ENCODE data around the gene NRGN.
"Not testable (repeated sequence)": the region's sequence is repeated elsewhere in the genome, so short reads cannot be mapped to it uniquely, and the experiment has no call there.

Gene NRGN

DNA sequence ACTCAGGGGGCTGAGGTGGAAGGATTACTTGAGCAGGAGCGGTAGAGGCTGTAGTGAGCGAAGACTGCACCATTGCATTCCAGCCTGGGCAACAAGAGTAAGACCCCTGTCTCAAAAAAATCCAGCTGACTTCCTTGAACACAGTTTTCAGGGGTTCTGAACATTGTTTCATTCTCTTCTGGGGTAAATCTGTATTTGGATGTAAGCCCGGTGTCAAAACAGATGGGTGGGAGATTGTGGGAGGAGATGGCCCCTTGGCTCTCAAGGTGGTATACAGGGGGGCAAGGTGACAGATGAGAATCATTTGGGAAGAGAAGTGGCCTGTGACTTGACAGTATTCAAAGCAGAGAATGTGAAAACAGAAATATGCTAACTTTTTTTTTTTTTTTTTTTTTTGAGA, 17.6 kb downstream of the NRGN start:
- DNase-seq (ENCODE audit: low read depth in 3 of 3), result no peak

DNA sequence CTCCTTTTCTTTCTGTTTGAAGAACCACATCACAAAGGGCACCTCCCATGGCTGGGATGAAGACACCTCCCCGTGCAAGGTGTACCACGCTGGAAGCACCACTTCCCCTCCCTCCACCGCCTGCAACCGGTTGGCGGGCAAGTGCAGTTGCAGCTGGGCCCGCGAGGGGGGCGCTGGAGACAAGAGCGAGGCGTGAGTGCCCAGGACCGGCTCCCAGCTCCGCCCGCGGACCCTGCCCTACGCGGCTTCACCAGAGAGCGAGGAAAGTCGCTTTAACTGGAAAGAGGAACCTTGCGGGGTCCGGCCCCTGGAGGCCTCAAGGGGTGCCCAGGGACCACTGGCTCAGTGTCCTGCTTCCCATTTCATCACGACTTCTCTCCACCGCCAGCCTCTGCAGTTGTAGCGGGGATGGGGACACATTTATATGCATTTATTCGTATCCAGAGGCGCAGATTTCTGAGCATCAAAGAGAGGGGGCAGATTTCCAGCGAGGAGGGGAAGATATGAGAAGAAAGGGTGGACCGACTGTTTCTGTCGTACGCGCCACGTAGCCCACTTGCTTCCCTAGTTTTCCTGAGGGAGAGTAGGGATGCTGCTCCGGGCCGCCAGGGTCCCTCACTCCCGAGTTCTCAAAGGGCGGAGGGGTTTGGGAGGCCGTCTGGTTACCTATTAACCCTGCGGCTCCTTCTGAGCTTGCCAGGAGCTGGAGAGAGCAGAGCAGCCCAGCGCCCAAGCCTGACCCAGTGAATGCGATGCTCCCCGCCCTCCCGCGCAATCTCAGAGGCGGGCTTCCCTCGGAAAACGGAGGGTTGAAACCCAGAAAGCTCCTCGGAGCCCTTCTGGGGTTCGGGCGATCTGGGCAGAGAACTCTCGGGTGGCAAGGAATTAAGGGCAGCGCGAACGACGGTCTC, 18.9 kb downstream of the NRGN start:
- peak; percentile 43 to 67 (median 56) for DNase-seq (ENCODE audit: low read depth in 3 of 3)

DNA sequence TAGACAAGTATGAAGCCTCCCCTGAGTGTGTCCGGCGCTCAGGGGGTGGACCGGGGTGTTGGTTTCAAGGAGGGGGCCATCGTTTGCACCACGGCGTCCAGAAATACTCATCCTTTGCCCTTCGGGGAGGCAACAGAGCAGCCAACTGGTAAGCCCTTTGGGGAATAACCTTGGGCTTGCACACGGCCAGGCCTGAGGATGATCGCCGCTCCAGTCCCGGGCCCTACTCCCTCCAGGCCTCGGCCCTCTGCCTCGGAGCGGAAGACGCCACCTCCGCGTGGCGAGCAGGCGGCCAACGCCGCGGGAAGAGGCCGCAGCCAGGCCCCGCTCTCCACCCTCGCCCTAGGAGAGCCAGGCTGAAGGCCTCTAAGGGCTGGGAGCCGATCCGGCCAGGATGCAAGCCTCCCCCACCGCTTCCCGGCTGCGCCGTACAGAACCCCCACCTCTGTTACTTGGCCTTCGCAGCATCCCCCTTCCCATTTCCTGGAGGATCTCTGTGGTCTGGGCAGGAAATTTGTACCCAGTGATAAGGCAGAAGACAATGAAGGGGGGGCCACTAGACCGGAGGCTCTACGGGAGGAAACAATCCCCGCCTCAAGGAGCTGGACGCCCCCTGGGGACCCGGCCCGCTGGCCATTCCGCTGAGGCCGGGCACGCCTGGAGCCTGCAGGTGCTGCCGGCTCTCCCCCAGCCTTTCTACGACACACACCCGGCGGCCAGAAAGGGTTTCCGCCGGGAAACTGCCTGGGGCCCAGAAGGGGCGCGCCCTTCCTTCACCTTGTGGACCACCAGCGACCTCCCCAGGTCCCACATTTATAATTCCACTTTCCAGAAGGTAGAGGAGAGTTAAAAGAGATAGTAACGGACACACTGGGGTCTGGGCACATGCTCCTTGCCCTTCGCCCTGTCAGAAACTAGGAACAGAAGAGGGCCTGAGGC, 19.8 kb downstream of the NRGN start:
- DNase-seq (ENCODE audit: low read depth in 3 of 3), result no peak

DNA sequence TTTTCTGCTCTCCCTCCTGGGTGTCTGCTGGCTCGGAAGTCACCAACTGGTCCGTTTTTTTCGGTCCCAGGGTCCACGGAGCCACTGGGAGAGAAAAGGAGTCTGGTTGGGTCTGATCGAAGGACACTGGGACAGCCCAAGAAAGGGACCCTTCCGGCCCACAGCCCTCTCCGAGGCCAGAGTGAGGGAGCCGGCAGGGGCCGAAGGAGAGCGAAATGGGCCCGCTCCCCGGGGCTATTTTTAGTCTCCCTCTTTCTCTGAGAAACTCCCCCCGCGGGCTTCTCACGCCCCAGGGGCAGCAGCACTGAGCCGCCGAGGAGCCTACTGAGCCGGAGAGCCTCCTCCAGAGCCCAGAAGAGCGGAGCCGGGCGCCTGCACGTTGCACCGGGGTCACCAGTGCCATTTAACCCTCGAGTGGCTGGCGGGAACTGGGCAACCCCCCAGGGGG, 20.5 kb downstream of the NRGN start:
- no peak for DNase-seq (ENCODE audit: low read depth in 3 of 3)

DNA sequence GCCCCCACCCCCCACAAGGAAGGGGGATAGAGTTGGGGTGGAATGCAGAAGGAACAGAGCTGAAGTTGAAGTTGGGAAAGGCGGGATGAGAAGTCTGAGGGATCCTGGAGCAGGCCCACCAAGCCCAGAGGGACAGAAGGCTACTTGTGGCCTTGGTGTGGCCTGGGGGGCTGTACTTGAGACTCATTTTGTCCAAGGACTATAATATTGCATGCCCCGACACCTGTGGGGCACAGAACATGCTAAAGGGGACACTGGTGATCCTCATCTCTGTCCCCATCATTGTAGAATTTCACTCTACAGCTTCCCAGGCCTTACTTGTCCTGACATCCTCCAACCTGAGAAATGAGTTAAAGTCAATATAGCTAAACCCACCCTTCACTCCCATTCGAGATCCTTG, 21.1 kb downstream of the NRGN start:
- DNase-seq (ENCODE audit: low read depth in 3 of 3), result no peak

DNA sequence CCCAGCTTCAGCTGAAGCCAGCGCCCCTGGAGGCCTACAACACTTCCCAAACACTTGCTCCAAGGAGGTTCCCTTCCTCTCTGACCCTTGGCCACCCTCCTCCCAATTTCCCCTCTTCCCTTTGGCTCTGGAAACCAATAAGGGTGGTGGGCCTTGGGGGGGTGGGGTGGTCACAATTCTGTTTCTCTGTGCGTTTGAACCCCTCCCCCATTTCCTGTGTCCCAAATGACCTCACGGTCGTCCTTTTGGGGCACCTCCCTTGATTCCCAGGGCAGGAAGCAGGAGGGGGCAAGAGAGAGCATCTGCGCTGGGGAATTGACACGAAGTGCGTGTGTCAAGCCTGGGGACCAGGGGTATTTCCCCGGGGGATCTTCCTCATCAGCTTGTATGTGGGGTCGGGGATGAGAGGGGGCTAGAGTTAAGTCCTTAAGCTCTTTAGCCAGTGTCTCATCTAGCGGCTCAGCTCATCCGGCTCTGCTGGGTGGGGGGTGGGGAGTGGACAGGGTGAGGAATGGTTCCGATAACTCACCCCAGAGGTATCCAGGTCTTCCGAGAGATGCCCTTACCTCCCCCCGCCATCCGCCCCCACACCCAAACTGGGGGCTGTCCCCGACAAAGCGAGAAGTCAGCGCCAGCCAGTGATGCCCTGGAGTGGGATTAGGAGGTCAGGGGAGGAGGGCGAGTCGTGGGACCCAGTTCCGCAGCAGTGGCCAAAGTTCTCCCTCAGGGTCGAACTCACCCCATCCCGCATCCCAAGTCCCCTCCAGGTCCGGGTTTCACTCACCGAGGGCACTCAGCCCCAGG, 21.8 kb downstream of the NRGN start:
- DNase-seq (ENCODE audit: low read depth in 3 of 3), result no peak

- DNase-seq (ENCODE audit: low read depth in 3 of 3), result peak in 2 of 3 donors; percentile 34 to 59
Observed at GRCh38 chr11:124762105-124762623, 22.4 kb downstream of the NRGN start, which contains the start of gene ESAM. ESAM (minus strand) TSS chr11:124762290; CDS start chr11:124762154, 136 bp downstream.

- DNase-seq (ENCODE audit: low read depth in 3 of 3), result no peak
Observed at GRCh38 chr11:124762624-124763155, 22.9 kb downstream of the NRGN start.

DNA sequence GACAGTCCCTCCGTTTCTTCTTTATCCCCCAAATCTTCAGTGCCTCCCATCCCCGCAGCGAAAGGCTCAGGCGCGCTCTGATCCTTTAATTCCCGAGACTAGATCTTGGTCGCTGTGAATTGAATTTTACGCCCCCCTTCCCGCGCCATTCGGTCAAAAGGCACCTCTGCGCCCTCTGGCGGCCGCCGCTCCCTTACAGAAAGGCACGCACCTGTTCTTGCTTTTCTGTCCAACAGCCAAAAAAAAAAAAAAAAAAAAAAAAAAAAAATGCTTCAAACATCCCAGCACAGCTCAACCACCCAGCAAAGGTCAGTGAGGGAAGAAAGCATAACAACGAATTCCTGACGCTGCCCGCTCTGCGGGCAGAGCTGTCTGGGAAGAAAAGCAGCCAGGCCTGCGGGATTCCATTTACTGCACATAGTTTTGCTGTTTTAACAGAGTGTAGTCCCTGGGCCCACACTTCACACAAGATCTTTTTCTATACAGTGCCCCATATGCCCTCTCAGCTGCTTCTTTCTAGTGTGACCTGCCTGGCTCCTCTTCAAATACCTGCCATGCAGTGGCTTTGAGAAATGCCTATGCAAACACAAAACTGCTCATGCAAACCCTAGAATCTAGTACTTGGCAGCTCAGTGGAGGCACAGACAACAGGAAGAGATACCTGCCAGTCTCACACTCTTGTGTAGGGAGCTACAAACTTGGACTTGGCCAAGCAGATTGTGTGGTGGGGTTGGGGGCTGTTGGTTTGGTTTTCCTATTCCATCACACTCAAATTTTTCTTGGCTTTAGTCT, 23.6 kb downstream of the NRGN start:
- peak; percentile 65 to 80 (median 67) for DNase-seq (ENCODE audit: low read depth in 3 of 3)

DNA sequence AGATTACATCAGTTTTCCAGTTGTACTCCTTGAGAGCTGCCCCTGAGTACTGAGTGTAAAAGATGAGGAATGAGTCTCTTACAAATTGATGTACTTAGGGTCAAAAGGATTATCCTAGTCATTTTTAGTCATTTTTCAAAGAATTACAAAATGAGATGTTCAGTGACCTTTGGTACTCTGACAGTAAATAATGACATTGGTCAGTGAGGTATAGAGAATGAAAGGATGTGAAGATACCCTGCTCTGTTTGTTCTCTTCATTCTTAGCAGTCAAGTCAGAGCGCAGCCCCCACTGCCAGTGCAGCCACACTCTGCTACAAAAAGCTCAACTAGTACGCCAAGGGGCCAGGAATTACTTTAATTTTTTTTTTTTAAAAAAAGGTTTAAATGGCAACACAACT, 26.4 kb downstream of the NRGN start:
- DNase-seq (ENCODE audit: low read depth in 3 of 3), result no peak

DNA sequence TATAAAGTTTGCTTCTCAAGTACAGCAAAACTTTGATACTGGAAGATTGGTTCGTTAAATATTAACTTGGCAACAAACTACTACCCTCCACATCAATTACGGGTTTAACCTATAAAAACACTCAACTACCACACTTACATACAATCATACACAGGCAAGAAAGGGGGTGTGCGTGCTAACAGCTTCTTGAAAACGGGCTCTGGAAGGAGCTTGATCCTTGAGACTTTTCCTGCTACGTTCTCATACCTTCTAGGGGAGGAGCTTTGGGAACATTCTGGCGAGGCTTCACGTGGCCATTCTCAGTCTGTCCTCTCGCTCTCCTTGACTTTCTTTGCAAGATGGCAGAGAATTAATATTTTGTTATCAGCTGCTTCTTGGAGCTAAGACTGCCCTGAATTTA, 29.2 kb downstream of the NRGN start:
- DNase-seq (ENCODE audit: low read depth in 3 of 3), result no peak

DNA sequence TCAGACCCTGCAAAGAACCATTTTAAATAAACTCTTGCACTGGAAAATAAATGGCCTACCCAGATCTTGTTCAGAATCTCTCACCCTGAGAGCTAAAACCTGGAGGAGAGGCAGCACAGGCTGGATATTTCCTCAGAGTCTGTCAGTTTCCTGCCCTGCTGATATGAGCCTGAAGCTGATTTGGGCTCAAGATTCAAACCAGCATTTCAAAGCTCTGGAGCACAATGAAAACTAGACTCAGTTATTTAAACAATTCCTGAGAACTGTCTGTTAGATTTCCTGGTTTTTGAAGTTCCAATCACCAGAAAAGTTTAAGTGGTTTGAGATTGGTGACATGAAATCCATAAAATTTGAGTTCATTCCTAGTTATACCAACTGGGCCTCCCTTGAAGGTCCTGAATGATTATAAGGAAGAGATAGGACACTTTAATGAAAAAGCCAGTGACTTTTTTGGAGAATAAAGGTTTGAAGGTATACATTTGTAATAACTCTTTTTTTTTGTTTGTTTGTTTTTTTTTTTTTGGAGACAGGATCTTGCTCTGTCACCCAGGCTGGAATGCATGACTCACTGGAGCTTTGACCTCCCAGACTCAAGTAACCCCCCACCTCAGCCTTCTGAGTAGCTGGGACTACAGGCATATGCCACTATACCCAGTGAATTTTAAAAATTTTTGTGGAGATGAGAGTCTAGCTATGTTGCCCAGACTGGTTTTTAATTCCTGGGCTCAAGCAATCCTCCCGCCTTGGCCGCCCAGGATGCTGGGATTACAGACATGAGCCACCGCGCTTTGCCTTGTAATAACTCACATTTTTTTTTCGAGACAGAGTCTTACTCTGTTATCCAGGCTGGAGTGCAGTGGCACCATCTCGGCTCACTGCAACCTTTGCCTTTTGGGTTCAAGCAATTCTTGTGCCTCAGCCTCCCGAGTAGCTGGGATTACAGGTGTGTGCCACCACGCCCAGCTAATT, 30.3 kb downstream of the NRGN start:
- no peak for DNase-seq (ENCODE audit: low read depth in 3 of 3)

DNA sequence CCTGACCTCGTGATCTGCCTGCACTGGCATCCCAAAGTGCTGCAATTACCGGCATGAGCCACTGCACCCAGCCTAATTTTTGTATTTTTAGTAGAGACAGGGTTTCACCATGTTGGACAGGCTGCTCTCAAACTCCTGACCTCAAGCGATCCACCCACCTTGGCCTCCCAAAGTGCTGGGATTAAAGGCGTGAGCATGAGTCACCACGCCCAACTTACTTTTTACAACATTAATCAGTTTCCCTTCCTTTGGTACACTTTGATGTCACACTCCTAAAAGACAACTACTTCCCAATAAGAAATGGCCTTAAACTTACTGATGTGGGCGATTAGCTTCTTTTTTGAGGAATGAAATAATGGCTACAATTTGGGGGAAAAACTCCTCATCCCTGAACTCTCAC, 31.2 kb downstream of the NRGN start:
- not testable (repeated sequence) for DNase-seq (ENCODE audit: low read depth in 3 of 3)

- DNase-seq (ENCODE audit: low read depth in 3 of 3), result no peak
Observed at GRCh38 chr11:124776865-124777645, 37.3 kb downstream of the NRGN start.

GRCh38 chr11:124778281-124778680, 38.5 kb downstream of the NRGN start:
- no peak for DNase-seq (ENCODE audit: low read depth in 3 of 3)

DNA sequence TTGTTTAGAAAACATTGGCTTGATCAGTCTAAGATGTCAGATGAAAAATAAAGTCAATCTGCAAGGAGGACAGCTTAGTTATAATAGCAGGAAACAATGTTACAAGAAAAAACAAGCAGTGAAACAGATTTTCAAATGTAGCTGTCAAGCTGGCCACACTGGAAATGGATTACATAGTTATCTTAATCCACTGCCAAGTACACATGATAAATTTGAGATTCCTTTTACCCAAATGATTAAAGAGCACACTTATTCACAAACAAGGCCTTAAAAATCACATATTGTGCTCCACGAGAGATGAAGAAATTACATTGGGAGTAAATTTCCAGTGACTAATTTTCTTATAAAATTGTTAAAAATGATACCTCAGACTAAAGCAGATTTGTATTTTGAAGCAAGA, 39.8 kb downstream of the NRGN start:
- DNase-seq (ENCODE audit: low read depth in 3 of 3), result no peak

GRCh38 chr11:124783002-124783401, 43.3 kb downstream of the NRGN start:
- DNase-seq (ENCODE audit: low read depth in 3 of 3), result no peak

DNA sequence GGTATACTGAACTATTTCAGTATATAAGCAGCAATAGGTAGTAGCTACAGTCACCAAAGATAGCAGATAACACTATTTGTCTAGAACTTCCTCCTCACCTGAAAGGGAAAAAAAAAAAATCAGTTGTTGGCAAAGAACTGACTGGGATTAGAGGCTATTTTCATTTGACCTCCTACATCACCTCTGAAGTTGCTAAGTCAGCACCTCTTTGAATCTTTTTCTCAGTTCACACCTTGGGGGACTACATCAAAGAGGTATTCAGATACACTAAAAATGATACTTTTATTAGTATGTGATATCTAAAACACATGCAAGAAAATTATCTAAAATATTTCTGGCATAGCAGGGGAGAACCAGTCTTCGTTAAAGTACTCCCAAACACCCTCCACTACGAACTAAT, 44.3 kb downstream of the NRGN start:
- DNase-seq (ENCODE audit: low read depth in 3 of 3), result no peak
